Tongue (tissue), 2 donors: ENCODE measurements around the gene ADAMTSL3. TPM values are rescaled to one million over a fixed set of nuclear protein-coding genes. Genes with fewer than 3 reads are reported as not detected.
A peak's percentile ranks its signal among the peaks of the same experiment; 100 is the strongest.

Experiments used
- DNase-seq: peaks from one replicate; pipeline ENCODE4 v3.0.0-alpha.2; 2015
- total RNA-seq: library from RNA; depleted of rRNA; stranded (reverse); fragments of >200 nt; gene quantifications from one replicate; pipeline ENCODE4 v1.2.3, GENCODE V29; 2014

The ADAMTSL3 gene
- total RNA-seq, 1 donor from 2014 or later: 29.2 TPM

DNA sequence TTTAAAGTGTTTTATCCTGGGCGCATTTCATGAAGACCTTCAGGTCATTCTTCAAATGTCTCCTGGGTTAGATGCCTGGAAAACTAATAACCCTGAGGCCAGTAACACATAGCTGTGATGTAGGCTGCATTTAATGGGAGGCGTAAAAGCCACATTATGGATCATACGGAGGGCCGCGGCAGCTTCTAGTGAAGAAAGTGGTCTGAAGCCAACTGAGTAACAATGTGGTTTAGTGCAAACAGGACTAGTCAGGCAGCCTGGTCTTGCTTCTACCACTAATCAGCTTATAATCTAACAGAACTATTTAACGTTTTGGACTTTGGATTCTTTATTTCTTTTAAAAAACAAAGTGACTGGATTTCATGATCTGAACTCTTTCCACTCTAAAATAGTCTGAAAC is 54.4 kb downstream of the ADAMTSL3 start:
- no peak for DNase-seq

DNA sequence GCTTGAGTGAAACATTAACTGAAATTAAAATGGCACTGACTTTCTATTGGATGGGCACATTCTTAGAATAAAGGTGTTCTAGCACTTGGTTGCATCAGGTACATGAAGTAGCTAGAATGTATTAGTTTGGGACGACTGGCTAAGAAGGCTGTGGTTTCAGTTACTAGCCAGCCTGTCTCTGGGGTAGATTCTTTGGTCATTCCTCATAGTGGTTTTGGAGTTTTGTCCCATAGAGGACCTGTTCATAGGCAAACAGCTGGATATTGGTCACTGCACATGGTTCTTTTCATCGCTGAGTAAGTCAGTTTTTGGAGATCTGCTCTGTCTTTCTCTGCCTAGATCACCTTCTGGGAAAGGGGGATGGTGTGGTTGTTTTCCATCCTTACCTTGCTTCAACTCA is 55.3 kb downstream of the ADAMTSL3 start:
- DNase-seq: no peak

DNA sequence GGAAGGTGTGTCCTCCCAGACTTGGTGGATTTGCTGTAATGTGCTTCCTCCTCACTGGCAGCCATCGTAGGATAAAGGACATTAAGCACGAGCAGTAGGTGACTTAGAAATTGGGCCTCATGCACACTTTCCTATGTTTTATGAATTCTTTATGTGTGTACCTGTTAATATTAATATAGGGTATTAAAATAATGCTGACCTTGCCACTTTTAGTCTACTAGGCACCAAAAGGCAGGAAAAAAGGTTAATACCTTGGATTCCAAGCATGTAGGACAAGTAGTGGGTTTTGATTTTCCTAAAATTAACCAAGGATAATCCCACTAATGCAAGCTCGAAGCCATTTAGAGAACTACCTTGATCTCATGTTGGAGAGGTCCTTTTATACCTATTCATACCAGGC is 55.9 kb downstream of the ADAMTSL3 start:
- no peak for DNase-seq

DNA sequence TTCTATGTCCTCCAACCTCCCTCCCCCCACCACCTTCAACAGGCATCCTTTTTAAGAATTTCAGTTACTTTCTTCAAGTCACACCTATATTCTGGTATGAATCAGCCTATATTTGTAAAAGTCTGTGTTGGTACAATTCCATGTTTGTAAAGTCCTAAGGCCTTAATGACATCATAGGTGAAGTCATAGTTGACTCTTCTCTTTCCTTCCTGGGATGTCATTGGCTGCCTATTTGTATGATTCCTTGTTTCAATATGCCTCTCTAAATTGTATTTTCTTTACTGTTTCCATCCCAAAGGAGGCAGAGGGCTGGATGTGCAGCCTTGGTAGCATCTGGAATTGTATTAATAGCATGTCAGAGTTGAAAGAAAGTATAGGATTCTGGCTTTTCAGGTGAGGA is 56.5 kb downstream of the ADAMTSL3 start:
- no peak for DNase-seq

DNA sequence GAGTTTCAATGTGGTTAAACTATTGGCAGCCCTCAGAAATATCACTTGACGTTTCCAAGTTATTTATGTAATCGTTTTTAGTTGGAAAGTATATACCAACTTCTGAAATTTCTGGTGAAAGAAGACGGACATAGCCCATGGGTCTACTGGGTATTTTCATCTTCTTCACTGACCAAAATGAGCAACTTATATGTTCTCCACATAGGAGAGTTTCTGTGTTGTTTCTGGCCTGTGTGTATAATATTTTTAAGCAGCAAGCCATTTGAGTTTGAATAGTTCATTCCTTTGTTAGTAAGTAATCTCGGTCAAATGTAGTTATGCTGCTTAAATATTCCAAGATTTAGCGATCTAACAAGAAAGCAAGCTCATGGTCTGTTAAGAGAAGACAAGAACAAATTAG is 57.3 kb downstream of the ADAMTSL3 start:
- no peak for DNase-seq

DNA sequence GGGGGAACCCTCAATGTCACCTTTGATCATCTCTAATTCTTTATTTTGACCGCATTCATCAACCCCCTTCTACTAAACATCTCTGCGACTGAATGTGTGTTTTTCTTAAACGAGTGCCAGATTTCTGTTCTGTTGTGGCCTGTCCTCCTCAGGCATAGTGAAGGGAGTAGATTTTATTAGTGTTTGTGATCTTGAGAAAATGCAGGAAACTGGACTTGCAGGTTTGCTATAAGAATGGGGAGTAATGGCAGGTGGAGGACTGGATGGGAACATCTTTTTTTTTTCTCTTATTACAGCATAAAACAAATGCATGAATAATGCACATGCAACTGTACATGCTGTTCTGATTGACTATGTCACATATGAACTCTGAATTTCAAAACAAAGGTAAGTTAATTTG is 59.3 kb downstream of the ADAMTSL3 start:
- no peak for DNase-seq

DNA sequence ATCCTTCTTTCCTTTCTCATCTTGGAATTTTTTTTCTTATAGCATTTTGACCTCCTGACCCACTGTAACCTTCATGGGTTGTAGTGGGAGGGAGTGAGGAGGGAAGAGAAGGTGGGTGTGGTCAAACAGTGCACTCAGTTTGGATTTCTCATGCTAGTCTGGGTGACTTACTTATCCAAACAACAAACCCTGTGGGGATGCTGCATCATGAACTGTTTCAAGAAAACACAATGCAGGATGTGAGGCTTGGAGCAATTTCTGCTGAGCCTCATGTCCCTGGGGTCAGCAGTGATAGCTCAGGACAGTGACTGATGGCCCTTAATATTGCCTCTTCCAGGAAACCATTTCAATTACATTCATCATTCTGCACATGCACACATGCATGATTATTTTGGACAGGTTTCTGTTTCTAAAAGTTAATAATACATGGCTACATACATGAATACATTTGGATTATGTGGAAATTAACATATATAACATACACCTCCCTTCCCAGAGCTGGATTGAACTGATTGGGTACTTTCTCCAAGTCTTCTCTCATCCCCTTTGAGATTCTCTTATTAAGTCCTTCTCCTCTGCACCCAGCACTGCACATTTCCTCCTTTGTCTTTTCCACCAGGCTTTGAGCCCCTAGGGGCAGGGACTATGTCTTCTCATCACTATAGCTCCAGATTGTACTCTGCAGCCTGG is 61.2 kb downstream of the ADAMTSL3 start:
- no peak for DNase-seq

DNA sequence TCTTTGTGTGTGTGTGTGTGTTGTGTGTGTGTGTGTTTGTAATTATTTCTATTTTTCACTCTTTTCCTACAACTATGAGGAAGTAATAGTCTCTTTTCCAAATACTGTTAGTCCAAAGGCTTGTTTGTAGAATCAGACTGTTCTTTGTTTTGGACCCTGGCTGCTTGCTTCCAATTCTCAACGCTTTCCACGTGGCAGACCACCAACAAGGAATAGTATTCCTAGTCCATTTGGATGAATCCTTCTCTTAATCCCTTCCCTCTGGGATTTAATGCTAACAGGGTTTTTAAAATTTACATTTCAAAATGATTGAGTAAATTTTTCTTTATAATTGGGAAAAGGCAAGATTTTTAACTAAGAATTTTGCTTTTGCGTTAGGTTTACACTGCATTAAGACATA is 62.7 kb downstream of the ADAMTSL3 start:
- peak; percentile 21 for DNase-seq

DNA sequence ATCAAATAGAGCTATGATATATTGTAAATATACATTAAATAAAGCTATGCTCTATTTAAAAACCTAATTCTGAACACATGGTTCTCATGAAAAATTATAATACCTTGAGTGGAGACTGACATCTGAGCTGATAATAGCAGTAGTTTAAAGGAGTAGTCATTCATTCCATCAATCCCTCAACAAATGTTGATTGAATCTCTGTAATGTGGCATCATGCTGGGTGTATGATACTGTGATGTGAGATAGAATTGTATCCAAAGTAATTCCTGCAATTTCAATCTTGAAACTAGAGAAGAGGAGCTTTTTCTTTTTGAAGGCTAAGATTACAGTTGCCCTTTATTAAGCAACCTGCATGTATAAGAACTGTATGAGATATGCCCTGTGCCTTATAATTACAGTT is 63.1 kb downstream of the ADAMTSL3 start:
- DNase-seq: no peak

DNA sequence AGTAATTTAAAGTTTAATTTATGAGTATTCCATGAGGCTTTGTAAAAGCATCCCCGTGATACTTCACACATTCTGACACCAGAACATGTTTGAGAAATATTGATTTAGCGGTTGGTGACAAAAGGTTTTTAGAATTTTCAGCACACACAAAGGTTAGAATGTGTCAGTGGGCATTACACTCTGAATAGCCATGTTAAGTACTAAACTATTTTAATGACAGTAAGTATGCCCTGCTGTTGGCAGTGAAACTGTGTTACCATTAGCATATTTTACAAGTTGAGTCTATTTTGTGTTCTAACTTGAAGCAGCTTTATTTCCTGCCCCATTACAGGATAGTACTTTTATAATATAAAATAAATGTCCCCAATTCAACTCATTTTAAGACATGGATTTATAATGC is 66.5 kb downstream of the ADAMTSL3 start:
- no peak for DNase-seq

DNA sequence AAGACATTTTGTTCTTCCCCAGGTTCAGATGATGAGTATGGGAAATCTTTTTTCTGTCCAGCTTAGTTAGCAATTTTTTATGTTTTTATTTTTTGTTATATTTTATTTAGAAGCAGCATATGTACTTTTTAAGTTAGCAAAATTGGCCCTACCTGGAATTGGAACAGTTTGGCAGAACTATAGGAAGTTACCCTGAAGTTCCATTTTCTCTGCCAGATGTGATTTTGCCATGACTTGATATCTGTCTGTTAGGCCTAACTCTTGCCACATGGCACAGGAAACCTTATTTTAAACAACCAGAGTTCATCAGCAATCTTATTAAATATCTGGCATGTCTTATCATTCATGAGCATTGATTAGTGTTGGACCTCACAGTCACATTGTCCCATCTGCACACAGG is 67.1 kb downstream of the ADAMTSL3 start:
- no peak for DNase-seq

DNA sequence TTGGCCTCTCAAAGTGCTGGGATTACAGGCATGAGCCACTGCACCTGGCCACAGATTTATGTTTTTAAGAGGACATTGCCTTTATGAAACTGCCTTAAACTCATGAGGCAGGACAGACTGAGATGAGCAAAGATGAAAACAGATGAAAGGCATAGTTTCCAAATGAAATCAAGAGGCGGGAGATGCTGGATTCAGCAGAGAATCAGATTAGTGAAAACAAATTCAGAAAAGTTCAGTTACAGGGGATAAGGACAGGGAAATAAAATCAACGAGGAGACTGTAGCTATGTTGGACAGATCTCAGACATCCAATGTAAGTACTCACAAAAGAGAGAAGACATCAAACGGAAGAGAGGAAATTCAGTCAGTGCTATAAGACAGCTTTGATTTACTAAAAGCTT is 68.1 kb downstream of the ADAMTSL3 start:
- DNase-seq: no peak

DNA sequence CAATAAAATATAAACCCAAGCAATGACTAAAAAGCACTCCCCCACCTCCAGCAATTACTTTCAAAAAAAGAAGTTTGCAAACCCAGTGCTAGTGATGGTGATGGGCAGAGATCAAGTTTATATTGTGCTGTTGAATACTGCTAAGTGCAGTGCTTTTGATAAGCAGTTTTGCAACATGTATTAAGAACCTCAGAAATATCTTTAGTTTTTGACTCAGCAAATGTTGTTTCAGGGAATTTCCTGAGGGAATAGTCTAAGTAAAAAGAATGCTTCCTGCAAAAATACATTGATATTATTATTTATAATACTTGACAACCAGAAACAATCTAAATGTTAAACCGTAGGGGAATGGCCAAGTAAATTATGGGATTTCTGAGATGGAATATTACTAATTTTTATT is 69.3 kb downstream of the ADAMTSL3 start:
- no peak for DNase-seq

DNA sequence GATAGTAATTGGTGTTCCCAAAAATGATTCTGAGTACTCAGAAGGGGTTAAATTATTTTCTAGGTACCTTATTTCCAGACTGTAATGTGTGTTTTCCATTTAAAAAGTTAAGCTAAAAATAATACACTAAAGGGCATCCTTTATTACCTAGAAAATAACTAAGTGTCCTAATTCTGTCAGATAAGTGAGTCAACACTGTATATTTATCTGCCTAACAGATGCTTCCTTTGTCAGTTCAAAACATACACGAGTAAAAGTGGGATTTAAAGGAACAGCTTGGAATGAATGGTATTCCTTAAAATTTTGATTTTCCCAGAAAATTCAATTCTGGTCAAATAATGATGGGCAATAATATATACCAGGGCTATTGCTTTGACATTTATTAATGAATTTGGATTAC is 78.3 kb downstream of the ADAMTSL3 start:
- no peak for DNase-seq

DNA sequence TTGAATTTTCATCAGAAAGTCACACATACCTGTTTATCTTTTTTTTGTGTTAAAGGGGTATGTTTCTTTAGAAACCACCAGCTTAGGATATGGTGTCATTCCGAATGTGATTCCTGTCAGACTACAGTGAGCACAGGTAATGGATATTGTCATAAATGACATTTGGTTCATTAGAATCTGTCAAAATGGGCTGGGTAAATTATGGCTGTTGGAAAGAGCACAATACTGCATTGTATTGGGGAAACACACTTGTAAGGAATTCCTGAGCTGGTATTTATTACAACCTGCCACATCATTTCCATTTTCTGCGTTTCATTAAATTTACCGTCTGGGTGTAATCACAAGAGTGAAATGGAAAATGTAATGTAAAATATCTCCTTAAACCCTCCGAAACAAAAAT is 78.8 kb downstream of the ADAMTSL3 start:
- DNase-seq: no peak

DNA sequence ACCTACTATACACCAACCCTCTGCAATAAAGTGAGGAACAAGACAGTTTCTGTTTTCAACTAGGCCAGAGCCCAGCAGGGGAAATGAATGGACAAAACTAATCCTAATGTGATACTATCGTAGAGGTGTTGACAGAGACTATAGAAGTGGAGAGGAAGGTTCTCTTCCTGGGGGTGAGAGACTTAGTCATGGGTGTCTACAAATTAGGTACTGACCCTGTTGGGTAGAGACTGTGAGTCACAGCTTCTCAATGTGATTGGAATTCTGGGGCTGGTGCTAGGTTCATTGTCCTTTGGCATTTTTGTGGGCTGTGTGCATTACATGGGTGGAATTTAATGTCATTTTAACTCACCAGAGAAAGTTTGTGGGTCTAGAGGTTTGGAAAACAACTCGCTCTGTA is 79.3 kb downstream of the ADAMTSL3 start:
- DNase-seq: no peak

DNA sequence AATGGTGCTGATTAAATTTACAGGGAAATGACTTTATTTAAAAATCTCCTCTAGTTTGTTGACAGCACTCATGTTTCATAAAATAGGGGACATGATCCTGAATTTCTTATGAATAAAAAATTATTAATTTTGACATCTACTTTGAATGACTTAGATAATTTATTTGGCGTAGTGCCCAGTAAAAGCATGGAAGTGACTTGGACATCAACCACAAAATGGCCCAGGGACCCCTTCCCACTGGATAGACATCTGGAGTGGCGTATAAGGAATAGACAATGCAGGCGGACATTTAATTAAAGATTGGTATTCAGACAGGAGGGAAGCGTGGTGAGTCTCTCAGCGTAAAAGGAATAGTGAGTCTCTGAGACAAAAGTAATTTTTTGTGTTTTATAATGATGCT is 79.8 kb downstream of the ADAMTSL3 start:
- DNase-seq: no peak

DNA sequence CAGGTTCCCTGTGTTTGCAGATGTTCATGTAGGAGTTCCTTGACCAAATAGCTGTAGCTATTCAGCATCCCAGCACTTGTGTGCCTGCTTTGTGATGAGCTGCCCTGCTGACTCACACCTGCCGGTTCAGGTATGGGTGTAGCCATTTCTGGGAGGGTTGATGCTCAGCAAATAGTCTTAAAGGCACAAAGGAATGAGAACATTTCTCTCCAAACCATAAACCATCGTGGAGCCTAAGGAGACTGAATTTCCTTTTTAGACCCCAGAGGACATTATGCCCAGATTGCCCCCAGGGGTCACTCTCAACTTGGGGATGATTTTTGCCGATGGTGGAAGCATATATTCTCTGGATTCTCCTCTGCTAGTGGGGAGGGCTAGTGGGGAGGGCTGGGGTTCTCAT is 80.6 kb downstream of the ADAMTSL3 start:
- no peak for DNase-seq

DNA sequence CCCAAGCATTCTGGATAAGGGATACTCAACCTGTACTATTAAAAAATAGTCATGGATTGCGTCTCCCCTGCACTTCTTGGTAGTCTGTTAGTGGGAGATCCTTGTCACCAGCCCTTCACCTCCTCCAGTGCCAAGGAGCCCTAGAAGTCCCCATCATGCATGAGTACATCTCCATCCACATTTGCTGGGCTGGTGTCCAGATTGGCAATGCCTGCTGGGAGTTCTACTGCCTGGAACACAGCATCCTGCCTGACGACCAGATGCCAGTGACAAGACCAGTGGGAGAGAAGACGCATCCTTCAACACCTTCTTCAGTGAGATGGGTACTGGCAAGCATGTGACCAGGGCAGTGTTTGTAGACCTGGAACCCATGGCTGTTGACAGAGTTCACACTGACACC is 85.7 kb downstream of the ADAMTSL3 start:
- DNase-seq: no peak

DNA sequence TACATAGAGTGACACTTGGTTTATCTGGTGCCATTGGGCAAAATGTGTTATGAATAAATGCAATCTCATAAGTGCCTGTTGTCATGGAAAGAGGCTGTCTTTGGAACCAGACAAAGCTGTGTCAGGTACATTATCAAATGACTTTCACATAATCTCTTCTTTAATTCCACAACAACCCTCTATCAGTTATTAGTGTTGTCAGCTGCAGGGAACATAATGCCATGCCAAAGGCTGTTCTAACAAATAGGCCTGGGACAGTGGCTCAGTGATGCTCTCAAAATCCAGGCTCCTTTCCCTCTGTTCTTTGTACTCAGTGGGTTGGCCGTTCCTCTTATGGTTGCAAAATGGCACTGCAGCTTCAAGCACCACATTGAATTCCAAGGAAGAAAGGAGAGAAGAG is 91.8 kb downstream of the ADAMTSL3 start:
- DNase-seq: no peak

DNA sequence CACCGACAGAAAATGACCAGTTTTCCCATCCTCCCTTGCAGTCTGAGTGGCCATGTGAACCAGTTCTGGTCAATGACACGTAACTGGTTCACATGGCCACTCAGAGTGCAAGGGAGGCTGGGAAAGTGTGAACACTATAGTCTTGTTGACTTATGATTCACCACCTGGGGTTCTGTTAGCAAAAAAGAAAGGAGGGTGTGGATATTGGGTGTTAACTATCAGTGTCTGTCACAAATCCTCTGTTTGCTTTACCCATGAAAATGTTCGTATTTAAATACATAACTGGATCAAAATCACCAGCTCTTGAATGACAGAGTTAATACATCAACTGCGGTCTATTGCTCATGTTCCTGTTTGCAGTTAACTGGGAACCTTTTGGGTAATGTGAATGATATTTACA is 92.3 kb downstream of the ADAMTSL3 start:
- no peak for DNase-seq

DNA sequence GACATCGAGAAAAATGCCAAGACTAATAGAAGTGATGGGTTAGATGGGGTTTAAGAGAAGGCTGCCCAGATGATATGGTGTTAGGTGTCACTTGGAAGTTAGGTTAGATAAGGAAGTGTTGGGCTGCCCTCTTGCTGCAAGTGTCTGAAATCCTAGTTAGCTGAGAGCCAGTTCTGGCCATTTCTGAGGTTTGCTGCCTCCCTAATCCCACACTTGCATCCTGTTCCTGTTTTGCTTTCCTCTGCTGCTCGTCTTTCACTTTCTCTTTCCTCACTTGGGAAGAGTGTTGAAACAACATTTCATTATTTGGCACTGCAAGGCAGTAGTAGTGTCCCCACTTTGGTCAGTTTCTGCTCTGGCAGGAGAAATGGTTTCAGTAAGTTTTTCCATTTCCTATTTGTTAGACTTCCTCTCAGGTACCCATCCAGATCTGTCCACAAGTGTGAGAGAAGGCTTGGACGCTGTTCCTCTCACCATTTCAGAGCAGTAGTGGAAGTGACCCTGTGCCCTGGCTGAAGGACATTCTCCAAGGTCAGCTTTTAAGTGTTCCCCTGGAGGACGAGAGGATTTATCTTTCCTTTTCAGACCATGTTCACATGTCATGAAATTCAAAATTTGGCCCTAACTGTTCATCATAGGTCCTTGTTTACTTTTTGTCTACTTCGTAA is 93.3 kb downstream of the ADAMTSL3 start:
- DNase-seq: peak; percentile 74

DNA sequence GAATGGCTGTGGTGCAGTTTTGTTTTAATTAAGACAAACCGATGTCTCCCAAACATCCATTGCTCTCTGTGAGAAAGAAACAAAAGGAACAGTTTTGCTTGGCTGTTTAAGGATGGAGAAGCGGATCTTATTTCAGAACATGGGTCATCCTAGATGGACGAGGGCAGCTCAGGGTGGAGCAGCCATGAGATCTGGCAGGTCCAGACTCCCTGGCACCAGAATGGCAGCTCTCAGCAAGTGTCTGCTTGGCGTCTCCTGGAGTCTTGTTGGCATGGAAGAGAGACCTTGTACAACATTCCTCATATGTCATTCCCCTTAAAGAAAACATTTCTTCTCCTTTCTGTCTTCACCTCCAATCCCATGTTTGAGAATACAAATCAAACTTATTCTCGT is 93.8 kb downstream of the ADAMTSL3 start:
- DNase-seq: no peak

DNA sequence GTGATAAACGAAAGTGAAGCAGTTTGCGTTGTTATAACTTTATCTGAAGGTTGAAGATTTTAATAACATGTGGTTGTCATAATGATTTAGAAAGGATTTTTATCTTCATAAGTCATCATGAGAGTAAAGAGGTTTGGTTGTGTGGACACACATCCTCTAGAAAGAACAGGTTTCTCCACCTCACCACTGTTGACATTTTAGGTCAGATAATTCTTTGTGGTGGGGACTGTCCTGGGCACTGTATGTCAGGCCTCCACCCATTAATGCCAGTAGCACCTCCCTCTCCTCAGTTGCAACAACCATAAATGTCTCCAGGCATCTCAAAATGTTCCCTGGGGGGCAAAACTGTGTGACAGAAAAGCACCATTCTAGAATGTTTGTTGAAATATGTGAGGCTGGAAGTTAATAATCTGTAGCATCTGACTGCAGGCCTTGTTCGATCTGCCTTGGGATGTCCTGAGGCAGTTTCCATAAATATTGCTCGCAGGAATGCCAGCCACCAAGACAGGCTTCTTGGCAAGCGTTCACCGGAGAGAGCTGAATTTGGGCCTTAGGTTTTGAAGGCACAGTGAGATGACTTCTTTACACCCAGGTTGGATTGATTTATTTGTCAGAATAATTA is 100.1 kb downstream of the ADAMTSL3 start:
- DNase-seq: no peak
